Measurements from ENCODE around the gene ZNF165.
A peak's percentile ranks its signal among the peaks of the same experiment; 100 is the strongest.

The ZNF165 gene

DNA sequence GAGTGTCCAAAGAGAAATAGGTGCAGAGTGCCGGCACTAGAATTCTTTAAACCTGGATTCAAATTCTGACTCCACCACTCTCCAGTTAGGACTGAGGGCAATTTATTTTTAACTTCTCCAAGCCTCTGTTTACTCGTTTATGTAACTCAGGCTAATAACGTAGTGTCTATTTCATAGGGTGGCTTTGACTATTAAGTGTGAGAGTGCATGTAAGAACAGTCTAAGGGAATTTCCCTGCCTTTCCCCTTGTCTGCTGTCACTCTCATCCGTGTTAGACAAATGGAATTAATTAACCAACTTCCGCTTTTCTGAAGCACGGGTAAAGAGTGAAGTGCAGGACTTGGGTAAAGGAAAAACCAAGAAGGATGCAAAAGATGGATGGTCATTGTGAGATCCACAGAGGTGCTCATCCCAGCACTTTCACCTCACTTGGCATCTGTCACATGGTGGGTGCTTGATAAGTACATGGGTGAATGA is 57.2 kb downstream of the ZNF165 start:
- TF ChIP-seq, protein P1, sequence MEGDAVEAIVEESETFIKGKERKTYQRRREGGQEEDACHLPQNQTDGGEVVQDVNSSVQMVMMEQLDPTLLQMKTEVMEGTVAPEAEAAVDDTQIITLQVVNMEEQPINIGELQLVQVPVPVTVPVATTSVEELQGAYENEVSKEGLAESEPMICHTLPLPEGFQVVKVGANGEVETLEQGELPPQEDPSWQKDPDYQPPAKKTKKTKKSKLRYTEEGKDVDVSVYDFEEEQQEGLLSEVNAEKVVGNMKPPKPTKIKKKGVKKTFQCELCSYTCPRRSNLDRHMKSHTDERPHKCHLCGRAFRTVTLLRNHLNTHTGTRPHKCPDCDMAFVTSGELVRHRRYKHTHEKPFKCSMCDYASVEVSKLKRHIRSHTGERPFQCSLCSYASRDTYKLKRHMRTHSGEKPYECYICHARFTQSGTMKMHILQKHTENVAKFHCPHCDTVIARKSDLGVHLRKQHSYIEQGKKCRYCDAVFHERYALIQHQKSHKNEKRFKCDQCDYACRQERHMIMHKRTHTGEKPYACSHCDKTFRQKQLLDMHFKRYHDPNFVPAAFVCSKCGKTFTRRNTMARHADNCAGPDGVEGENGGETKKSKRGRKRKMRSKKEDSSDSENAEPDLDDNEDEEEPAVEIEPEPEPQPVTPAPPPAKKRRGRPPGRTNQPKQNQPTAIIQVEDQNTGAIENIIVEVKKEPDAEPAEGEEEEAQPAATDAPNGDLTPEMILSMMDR (IDR thresholded peaks at IDR 0.05; ENCODE audit: extremely low read depth, missing control alignments): no peak
- DNase-seq (ENCODE audit: low spot score): peak; percentile 50

Data from GM20000 (cell line).